Gastroesophageal sphincter (tissue), 4 donors: ENCODE data around the gene LYRM1. TPM values are rescaled to one million over a fixed set of nuclear protein-coding genes. Genes with fewer than 3 reads are reported as not detected.

Experiments used
- ATAC-seq: fragments of 150-250 bp; one replicate; pipeline ENCODE4 v1.9.1; 2016; ENCODE audit warnings: mild to moderate bottlenecking, moderate library complexity
- H3K27ac ChIP-seq, 4 donors: fragments of 200-600 bp; sonication (generic) in 3 of 4; 1 replicate in 3 of 4; 2 replicates in 1 of 4; pipeline ENCODE4 v1.5.1; 2016 to 2019
- H3K27me3 ChIP-seq: fragments of 200-600 bp; sonication (generic); one replicate; pipeline ENCODE4 v1.5.1; 2019
- H3K36me3 ChIP-seq, 2 donors: fragments of 200-600 bp; sonication (generic); one replicate each; pipeline ENCODE4 v1.5.1; 2019; ENCODE audit warnings: control low read depth in 1 of 2
- H3K4me1 ChIP-seq, 3 donors: fragments of 200-600 bp; sonication (generic); 1 replicate in 2 of 3; 2 replicates in 1 of 3; pipeline ENCODE4 v1.5.1; 2016 to 2019; ENCODE audit warnings: control low read depth in 2 of 3
- H3K4me3 ChIP-seq, 2 donors: fragments of 200-600 bp; sonication (generic); one replicate each; pipeline ENCODE4 v1.5.1; 2019; ENCODE audit warnings: mild to moderate bottlenecking in 1 of 2, moderate library complexity in 1 of 2
- H3K9me3 ChIP-seq, 3 donors: fragments of 200-600 bp; sonication (generic); one replicate each; pipeline ENCODE4 v1.5.1; 2017 to 2019; ENCODE audit warnings: control low read depth in 2 of 3
- EP300 ChIP-seq: sonication (generic); formaldehyde crosslinking; IDR thresholded peaks from one replicate; pipeline ENCODE4 v1.6.1; 2017; ENCODE audit warnings: antibody characterized with exemption, mild to moderate bottlenecking
- POLR2A ChIP-seq, 2 donors: fragments of 450-650 bp; IDR thresholded peaks; one replicate each; pipeline ENCODE4 v1.6.1; 2017; ENCODE audit warnings: antibody characterized with exemption in 2 of 2, mild to moderate bottlenecking in 2 of 2, moderate library complexity in 1 of 2
- POLR2AphosphoS5 ChIP-seq: sonication (generic); formaldehyde crosslinking; IDR thresholded peaks from one replicate; pipeline ENCODE4 v1.6.1; 2017; ENCODE audit warnings: antibody characterized with exemption
- WGBS, 2 donors: methylation state at CpG; one replicate each; pipeline ENCODE4 v1.1.5; 2018; ENCODE audit warnings: low coverage in 1 of 2; 5-methylcytosine and 5-hydroxymethylcytosine counted together
- total RNA-seq, 4 donors: library from RNA; depleted of rRNA; stranded (reverse); fragments of >200 nt; gene quantifications; one replicate each; pipeline ENCODE4 v1.1.0, GENCODE V29; 2016
- TF ChIP-seq, protein P1 (sequence below), 4 experiments: fragments of 200-600 bp in 2 of 4; fragments of 450-650 bp in 2 of 4; sonication (generic) in 1 of 4; IDR thresholded peaks; one replicate each; pipeline ENCODE4 v1.5.1; 2017 to 2019; ENCODE audit warnings: antibody characterized with exemption in 4 of 4, mild to moderate bottlenecking in 2 of 4, moderate library complexity in 2 of 4

Gene LYRM1
- total RNA-seq, 4 donors from 2014 or later = 54.3 to 88.7 (median 58.7) TPM

DNA sequence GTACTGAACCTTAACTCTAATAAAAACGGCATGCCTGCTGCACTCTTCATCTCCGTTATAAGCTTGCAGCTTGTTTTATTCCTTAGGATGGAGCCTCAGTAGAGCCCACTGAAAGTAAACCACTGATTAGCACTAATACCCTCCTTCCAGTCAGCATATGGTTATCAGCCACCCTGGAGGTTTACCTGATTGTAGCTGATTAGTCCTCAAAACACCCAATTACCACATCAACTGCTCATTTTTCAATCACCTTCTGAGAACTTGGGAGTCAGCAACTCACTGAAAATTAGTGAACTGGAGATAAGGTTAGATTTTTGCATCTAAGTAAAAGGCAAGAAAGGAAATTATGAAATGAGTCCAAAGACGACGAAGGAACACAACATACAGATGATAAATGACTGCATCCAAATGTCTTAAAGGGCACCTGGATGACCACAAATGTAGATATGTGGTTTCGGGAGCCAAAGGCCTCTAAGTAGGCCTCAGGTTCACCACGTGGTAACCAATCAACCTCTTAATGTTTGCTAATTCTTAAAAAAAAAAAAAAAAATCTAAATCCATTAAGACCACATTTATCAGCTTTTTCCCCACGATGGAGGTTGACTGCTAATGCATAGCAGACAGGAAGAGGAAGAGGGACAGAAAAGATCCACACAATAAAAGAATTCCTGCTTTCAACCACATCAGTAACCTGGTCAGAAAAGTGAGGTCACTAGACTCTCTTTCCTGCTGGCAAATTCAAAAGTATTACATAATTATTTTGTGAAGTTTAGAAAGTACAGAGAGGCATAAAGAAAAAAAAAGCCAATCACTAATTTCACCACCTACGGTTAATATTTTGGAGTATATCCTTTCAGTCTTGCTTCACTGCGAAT is 28.4 kb upstream of the LYRM1 start:
- Histone ChIP-seq H3K27me3 (no peaks in the 10 kb centered on the region), H3K4me1 (peaks cover 24 to 88% (median 49%) of the 10 kb centered on the region in 3 donors), H3K36me3 (no peaks in the 10 kb centered on the region), H3K27ac (peak overlapping the region; percentile 25 to 78 (median 73)), H3K9me3 (no peaks in the 10 kb centered on the region), H3K4me3 (no peak overlapping the region)
- ATAC-seq = no peak
- WGBS, 2 donors = 72 to 74% methylated on average over 9 of the region's 9 CpGs
- TF ChIP-seq, protein P1, sequence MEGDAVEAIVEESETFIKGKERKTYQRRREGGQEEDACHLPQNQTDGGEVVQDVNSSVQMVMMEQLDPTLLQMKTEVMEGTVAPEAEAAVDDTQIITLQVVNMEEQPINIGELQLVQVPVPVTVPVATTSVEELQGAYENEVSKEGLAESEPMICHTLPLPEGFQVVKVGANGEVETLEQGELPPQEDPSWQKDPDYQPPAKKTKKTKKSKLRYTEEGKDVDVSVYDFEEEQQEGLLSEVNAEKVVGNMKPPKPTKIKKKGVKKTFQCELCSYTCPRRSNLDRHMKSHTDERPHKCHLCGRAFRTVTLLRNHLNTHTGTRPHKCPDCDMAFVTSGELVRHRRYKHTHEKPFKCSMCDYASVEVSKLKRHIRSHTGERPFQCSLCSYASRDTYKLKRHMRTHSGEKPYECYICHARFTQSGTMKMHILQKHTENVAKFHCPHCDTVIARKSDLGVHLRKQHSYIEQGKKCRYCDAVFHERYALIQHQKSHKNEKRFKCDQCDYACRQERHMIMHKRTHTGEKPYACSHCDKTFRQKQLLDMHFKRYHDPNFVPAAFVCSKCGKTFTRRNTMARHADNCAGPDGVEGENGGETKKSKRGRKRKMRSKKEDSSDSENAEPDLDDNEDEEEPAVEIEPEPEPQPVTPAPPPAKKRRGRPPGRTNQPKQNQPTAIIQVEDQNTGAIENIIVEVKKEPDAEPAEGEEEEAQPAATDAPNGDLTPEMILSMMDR (IDR thresholded peaks at IDR 0.05) = no peak
- TF ChIP-seq EP300 (no peak), POLR2A (IDR thresholded peaks at IDR 0.05) (no peak), POLR2AphosphoS5 (no peak)

DNA sequence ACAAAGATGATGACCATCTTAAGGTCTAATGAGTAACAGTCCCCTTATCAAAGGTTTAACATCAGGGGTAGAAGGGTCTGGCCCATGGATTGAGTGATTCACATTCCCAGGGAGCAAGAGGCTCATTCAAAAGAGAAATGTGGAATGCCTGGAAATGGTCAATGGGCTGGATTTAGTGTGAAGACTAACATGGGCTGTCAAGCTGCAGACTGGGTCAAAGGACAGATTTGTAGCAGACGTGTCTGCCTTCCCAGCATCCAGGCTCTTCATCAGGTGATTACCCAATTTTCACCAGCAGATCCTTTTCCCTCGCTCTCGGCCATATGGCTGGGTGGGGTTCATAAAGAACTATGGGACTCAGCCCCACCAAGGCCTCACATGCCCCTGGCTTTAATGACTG is 27.2 kb upstream of the LYRM1 start:
- Histone ChIP-seq H3K27ac (peak overlapping the region in 3 of 4 donors; percentile 1 to 25 (median 1)), H3K36me3 (no peaks in the 10 kb centered on the region), H3K27me3 (no peaks in the 10 kb centered on the region), H3K4me1 (peaks cover 14 to 88% (median 46%) of the 10 kb centered on the region in 3 donors), H3K9me3 (no peaks in the 10 kb centered on the region), H3K4me3 (no peak overlapping the region)
- no peak for TF ChIP-seq POLR2AphosphoS5
- TF ChIP-seq, protein P1 (IDR thresholded peaks at IDR 0.05) = no peak
- TF ChIP-seq POLR2A (IDR thresholded peaks at IDR 0.05) = no peak
- TF ChIP-seq EP300 = no peak
- ATAC-seq = no peak
- 94% methylated on average over 2 of the region's 3 CpGs; no CpG with 5 or more reads in 1 of the 2 donors for WGBS, 2 donors

DNA sequence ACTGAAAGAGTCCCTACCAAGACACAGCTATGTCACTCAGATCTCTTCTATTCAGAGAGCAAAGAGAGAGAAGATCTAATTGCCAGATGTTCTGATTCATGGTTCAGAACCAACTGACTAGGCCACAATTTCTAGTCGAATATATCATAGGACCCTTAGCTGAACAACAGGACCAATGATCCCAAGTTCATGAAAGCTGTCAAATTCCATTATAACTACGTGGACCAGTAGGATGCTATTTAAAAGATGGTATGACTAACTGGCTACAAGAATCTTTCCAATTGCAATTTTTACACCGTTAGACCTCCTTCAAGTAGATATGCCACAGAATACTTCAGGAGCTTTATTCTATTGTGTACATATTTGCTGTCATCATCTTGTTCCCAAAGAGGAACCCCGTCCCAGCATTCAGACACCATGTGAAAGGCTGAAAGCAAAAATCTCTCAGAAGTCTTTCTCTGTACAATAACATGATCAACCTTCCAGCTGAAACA is 26.4 kb upstream of the LYRM1 start:
- no peaks in the 10 kb centered on the region for H3K9me3 ChIP-seq
- H3K27me3 ChIP-seq = no peaks in the 10 kb centered on the region
- no peak for ATAC-seq
- TF ChIP-seq POLR2A (IDR thresholded peaks at IDR 0.05) = no peak
- no peak for TF ChIP-seq EP300
- TF ChIP-seq, protein P1 (IDR thresholded peaks at IDR 0.05) = no peak
- TF ChIP-seq POLR2AphosphoS5 = no peak
- WGBS, 2 donors = 69 to 76% methylated on average over 3 to 4 of the region's 4 CpGs
- peaks cover 15 to 88% (median 45%) of the 10 kb centered on the region in 3 donors for H3K4me1 ChIP-seq
- H3K27ac ChIP-seq = peak overlapping the region in 2 of 4 donors; percentile 1 to 25
- H3K36me3 ChIP-seq = no peaks in the 10 kb centered on the region
- H3K4me3 ChIP-seq = no peak overlapping the region

DNA sequence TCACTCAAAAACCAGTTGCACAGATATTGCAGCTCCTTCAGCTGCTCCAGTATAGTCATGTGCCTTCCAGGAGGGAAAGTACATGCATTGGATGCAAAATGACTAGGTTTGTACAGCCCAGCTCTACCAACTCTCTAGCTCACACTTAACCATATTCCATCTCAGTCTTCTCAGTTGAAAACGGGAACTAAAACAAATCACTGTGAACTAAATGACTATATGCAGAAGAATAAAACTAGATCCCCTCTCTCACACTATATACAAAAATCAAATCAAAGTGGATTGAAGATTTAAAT is 25.3 kb upstream of the LYRM1 start:
- H3K27ac ChIP-seq = no peak overlapping the region
- no peaks in the 10 kb centered on the region for H3K27me3 ChIP-seq
- TF ChIP-seq EP300 (no peak), POLR2A (IDR thresholded peaks at IDR 0.05) (no peak), POLR2AphosphoS5 (no peak)
- TF ChIP-seq, protein P1 (IDR thresholded peaks at IDR 0.05) = no peak
- WGBS, 2 donors = 80 to 83% methylated on average over 1 of the region's 1 CpG
- H3K4me1 ChIP-seq = peaks cover 21 to 88% (median 43%) of the 10 kb centered on the region in 3 donors
- ATAC-seq = no peak
- H3K4me3 ChIP-seq = no peak overlapping the region
- H3K9me3 ChIP-seq = no peaks in the 10 kb centered on the region
- H3K36me3 ChIP-seq = no peaks in the 10 kb centered on the region
